A549 (cell line): ENCODE results near the gene DDX20. TPM values are rescaled to one million over a fixed set of nuclear protein-coding genes. Genes with fewer than 3 reads are reported as not detected.

Experiments used
- ATAC-seq, 2 experiments: fragments of 200-7000 bp in 1 of 2; fragments of >200 bp in 1 of 2; cut with Nextera tagmentation in 1 of 2; cut with Tn5 transposase in 1 of 2; 3 replicates each; pipeline versions ENCODE4 v1.8.0 to v1.9.1; 2018 to 2020; ENCODE audit warnings: mild to moderate bottlenecking in 1 of 2, moderate library complexity in 1 of 2
- CTCF ChIA-PET: fragments of 300-600 bp; sonication (Branson Sonifier 250); formaldehyde crosslinking; extraction: SDS; loops from one replicate; lab custom pipeline; 2021; ENCODE audit warnings: antibody characterized with exemption, inconsistent platforms; lab: Yijun Ruan, JAX
- POLR2A ChIA-PET: fragments of 350-600 bp; formaldehyde crosslinking; extraction: SDS; loops from one replicate; lab custom pipeline; 2021; ENCODE audit warnings: antibody characterized with exemption, inconsistent platforms; lab: Yijun Ruan, JAX
- DNase-seq, 2 experiments: peaks; one replicate each; pipeline versions ENCODE4 v3.0.0 to v3.0.0-alpha.2; 2011 to 2016; ENCODE audit warnings: low read depth in 1 of 2, low spot score in 1 of 2
- FAIRE-seq: peaks from 2 replicates; lab custom pipeline; 2011; peaks lifted over from hg19 to GRCh38; lab: Jason Lieb, UNC
- H3K27ac ChIP-seq, 2 experiments: fragments of >200 bp; sonication (Bioruptor Twin); formaldehyde crosslinking; 3 replicates each; pipeline ENCODE4 v1.5.1; 2016 to 2017
- H3K4me1 ChIP-seq: fragments of >200 bp; sonication (Bioruptor Twin); formaldehyde crosslinking; 3 replicates; pipeline ENCODE4 v1.6.1; 2016
- H3K4me2 ChIP-seq: fragments of >200 bp; sonication (Bioruptor Twin); formaldehyde crosslinking; 3 replicates; pipeline ENCODE4 v1.6.1; 2016
- H3K4me3 ChIP-seq: fragments of >200 bp; sonication (Bioruptor Twin); formaldehyde crosslinking; 3 replicates; pipeline ENCODE4 v1.5.1; 2016
- H3K9me3 ChIP-seq: fragments of >200 bp; sonication (Bioruptor Twin); formaldehyde crosslinking; 3 replicates; pipeline ENCODE4 v1.6.1; 2016
- CBX2 ChIP-seq: fragments of 200-600 bp; sonication (generic); IDR thresholded peaks from 2 replicates; pipeline ENCODE4 v1.6.1; 2016; ENCODE audit warnings: low read depth, mild to moderate bottlenecking, borderline replicate concordance
- CBX8 ChIP-seq: fragments of 200-600 bp; sonication (generic); IDR thresholded peaks from 2 replicates; pipeline ENCODE4 v1.6.1; 2016
- CHD4 ChIP-seq: fragments of 200-600 bp; sonication (generic); IDR thresholded peaks from 2 replicates; pipeline ENCODE4 v1.6.1; 2016; ENCODE audit warnings: antibody characterized with exemption, mild to moderate bottlenecking, borderline replicate concordance
- CTCF ChIP-seq: fragments of >200 bp; sonication (Bioruptor Twin); formaldehyde crosslinking; IDR thresholded peaks from 3 replicates; pipeline ENCODE4 v1.5.1; 2016
- FOSB ChIP-seq: fragments of 250-450 bp; sonication (Bioruptor Pico); IDR thresholded peaks from 2 replicates; pipeline ENCODE4 v1.5.0; 2020; ENCODE audit warnings: mild to moderate bottlenecking, moderate library complexity
- FOSL2 ChIP-seq, 2 experiments: fragments of 450-650 bp in 1 of 2; fragments of >200 bp in 1 of 2; sonication (Bioruptor Twin) in 1 of 2; formaldehyde crosslinking; IDR thresholded peaks; 2 replicates each; pipeline versions ENCODE4 v1.5.0 to v1.6.1; 2016 to 2020; ENCODE audit warnings: mild to moderate bottlenecking in 1 of 2, moderate library complexity in 1 of 2
- GATA3 ChIP-seq: IDR thresholded peaks from 2 replicates; pipeline ENCODE4 v1.6.1; 2012; ENCODE audit warnings: borderline replicate concordance
- HMGXB4 ChIP-seq: fragments of 250-450 bp; sonication (Bioruptor Pico); IDR thresholded peaks from 2 replicates; pipeline ENCODE4 v1.5.0; 2021; ENCODE audit warnings: mild to moderate bottlenecking, moderate library complexity, borderline replicate concordance
- KDM5A ChIP-seq: fragments of 200-600 bp; sonication (generic); IDR thresholded peaks from 2 replicates; pipeline ENCODE4 v1.6.1; 2016; ENCODE audit warnings: antibody characterized with exemption, mild to moderate bottlenecking
- MAFK ChIP-seq: fragments of 450-650 bp; IDR thresholded peaks from 2 replicates; pipeline ENCODE4 v1.6.1; 2014; ENCODE audit not compliant: partially characterized antibody
- POLR2A ChIP-seq: IDR thresholded peaks from 2 replicates; pipeline ENCODE4 v1.6.1; 2012; ENCODE audit warnings: mild to moderate bottlenecking, low read length
- RCOR1 ChIP-seq: fragments of 150-350 bp; IDR thresholded peaks from 2 replicates; pipeline ENCODE4 v1.6.1; 2014; ENCODE audit warnings: antibody characterized with exemption, low read length, low read depth
- SMC3 ChIP-seq: fragments of >200 bp; sonication (Bioruptor Twin); formaldehyde crosslinking; IDR thresholded peaks from 3 replicates; pipeline ENCODE4 v1.6.1; 2018; ENCODE audit warnings: inconsistent platforms
- SREBF2 ChIP-seq: fragments of 450-650 bp; IDR thresholded peaks from 2 replicates; pipeline ENCODE4 v1.6.1; 2014; ENCODE audit warnings: mild to moderate bottlenecking, moderate library complexity
- ZSCAN20 ChIP-seq: fragments of 250-450 bp; sonication (Bioruptor Pico); IDR thresholded peaks from 2 replicates; pipeline ENCODE4 v1.8.0; 2022; ENCODE audit warnings: mild to moderate bottlenecking, moderate library complexity
- WGBS: methylation state at CpG from one replicate; pipeline ENCODE4 v1.1.6; 2017; ENCODE audit errors: missing lambda C conversion rate; 5-methylcytosine and 5-hydroxymethylcytosine counted together
- polyA plus RNA-seq, 4 experiments: library from polyadenylated mRNA; depleted of rRNA in 3 of 4; stranded (reverse); fragments of >200 nt; fragmentation: RNase III in 1 of 4; extraction: RNeasy Plus Mini Kit Qiagen cat#74134 plus additional on column Dnase treatment in 1 of 4; gene quantifications; 2 replicates in 3 of 4; 3 replicates in 1 of 4; pipeline ENCODE4 v1.2.3, GENCODE V29; 2011 to 2017
- TF ChIP-seq, protein P1 (sequence below): fragments of 150-350 bp; IDR thresholded peaks from 2 replicates; pipeline ENCODE4 v1.6.1; 2014; ENCODE audit warnings: low read depth, mild to moderate bottlenecking, low read length
- TF ChIP-seq, protein P2 (sequence below): fragments of 250-450 bp; sonication (Bioruptor Pico); IDR thresholded peaks from 2 replicates; pipeline ENCODE4 v1.5.0; 2020; ENCODE audit warnings: low read depth, mild to moderate bottlenecking, moderate library complexity

Gene DDX20
- polyA plus RNA-seq, 2 of the 4 experiments (the other 2 are of a cell fraction), result 8.4 to 13.5 TPM

DNA sequence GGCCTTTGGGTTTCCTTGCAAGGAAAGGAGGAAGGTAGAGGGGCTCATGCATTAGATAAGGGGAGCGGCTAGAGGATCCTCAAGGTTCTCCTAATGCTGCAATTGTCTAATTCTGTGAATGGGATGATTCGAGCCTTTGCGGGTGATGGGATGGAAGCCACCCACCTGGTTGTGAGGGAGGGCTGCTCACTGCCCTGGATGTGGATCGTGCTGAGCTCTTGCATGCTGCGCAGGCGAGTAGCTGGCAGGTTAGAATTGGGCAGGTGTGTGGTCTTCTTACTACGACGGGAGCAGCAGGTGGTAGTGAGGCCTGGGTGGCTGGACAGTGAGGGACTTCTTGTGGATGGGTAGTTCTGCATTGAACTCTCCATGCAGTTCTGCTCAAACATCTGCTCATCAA is 21.2 kb downstream of the DDX20 start:
- Histone ChIP-seq H3K4me3 (no peak overlapping the region), H3K4me2 (no peak overlapping the region), H3K27ac (no peak overlapping the region), H3K9me3 (no peaks in the 10 kb centered on the region), H3K4me1 (no peaks in the 10 kb centered on the region)
- ChIA-PET POLR2A (no interaction called here), CTCF (interaction anchor here (2.3 kb wide), 1 partner anchor 7 kb away, joined by 6 read pairs; no protein-coding TSS in a partner anchor)
- 87% methylated on average over 5 of the region's 8 CpGs for WGBS
- DNase-seq (no peak), ATAC-seq (no peak), FAIRE-seq (no peak)
- TF ChIP-seq POLR2A (no peak), CBX2 (no peak), FOSL2 (IDR thresholded peaks at IDR 0.05) (no peak), FOSL2 (CRISPR knock-in tag; IDR thresholded peaks at IDR 0.05) (no peak), MAFK (no peak), KDM5A (no peak), SREBF2 (no peak), CHD4 (no peak), FOSB (CRISPR knock-in tag) (no peak), HMGXB4 (CRISPR knock-in tag) (no peak), CBX8 (no peak), RCOR1 (no peak)
- TF ChIP-seq, protein P1, sequence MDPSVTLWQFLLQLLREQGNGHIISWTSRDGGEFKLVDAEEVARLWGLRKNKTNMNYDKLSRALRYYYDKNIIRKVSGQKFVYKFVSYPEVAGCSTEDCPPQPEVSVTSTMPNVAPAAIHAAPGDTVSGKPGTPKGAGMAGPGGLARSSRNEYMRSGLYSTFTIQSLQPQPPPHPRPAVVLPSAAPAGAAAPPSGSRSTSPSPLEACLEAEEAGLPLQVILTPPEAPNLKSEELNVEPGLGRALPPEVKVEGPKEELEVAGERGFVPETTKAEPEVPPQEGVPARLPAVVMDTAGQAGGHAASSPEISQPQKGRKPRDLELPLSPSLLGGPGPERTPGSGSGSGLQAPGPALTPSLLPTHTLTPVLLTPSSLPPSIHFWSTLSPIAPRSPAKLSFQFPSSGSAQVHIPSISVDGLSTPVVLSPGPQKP, result no peak

DNA sequence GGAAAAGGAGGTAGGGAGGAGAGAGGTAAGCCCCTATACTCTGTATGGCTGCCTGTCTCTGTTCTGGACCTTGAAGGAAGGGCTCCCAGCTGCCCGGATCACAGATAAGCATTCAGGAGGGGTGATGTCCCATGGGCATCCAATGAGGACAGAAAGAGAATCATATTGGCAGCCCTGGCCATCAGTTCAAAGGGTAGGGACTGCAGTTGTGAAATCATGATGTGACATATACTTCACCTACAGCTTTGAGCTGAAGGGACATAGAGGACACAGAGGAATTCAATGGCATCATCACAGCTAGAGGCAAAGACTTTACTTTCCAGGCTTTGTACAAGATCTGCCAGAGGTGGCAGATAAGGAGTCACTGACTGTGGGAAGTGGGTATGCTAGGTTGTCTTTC is 21.6 kb downstream of the DDX20 start:
- DNase-seq (no peak), ATAC-seq (no peak), FAIRE-seq (no peak)
- no peak overlapping the region for H3K4me3 ChIP-seq
- TF ChIP-seq SMC3, result no peak
- TF ChIP-seq, protein P1, result no peak
- TF ChIP-seq CTCF, result no peak
- no peak for TF ChIP-seq POLR2A
- no peak for TF ChIP-seq ZSCAN20 (CRISPR knock-in tag)
- TF ChIP-seq, protein P2, sequence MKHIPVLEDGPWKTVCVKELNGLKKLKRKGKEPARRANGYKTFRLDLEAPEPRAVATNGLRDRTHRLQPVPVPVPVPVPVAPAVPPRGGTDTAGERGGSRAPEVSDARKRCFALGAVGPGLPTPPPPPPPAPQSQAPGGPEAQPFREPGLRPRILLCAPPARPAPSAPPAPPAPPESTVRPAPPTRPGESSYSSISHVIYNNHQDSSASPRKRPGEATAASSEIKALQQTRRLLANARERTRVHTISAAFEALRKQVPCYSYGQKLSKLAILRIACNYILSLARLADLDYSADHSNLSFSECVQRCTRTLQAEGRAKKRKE (CRISPR knock-in tag), result no peak
- no peak for TF ChIP-seq GATA3
- POLR2A ChIA-PET, result no interaction called here
- no peak overlapping the region for H3K4me2 ChIP-seq
- 25% methylated on average over 1 of the region's 1 CpG for WGBS
- no peaks in the 10 kb centered on the region for H3K4me1 ChIP-seq
- no peaks in the 10 kb centered on the region for H3K9me3 ChIP-seq
- CTCF ChIA-PET, result interaction anchor here (2.3 kb wide), 1 partner anchor 8 kb away, joined by 6 read pairs; no protein-coding TSS in a partner anchor
- H3K27ac ChIP-seq, result no peak overlapping the region
